22Rv1 (cell line): ENCODE data around the gene SETD6.

ENCODE experiments used
- CTCF ChIP-seq: fragments of 450-650 bp; IDR thresholded peaks from 2 replicates; pipeline ENCODE4 v1.5.1; 2017; ENCODE audit warnings: mild to moderate bottlenecking
- ZFX ChIP-seq: fragments of 450-650 bp; IDR thresholded peaks from 2 replicates; pipeline ENCODE4 v1.6.1; 2017; ENCODE audit warnings: antibody characterized with exemption, borderline replicate concordance

- TF ChIP-seq CTCF (peak; percentile 19; the same call in 1 of the 2 replicates), ZFX (no peak)
These were observed 802 bp downstream of the SETD6 start for GRCh38 chr16:58515871-58516767.
